ENCODE results near the gene CHKB.

GRCh38 chr22:50613291-50613981, 30.8 kb upstream of the CHKB start:
- no peak for TF ChIP-seq POLR2AphosphoS5 (IDR thresholded peaks at IDR 0.05; ENCODE audit: low read depth, low read length)
- no peak for TF ChIP-seq SIN3A (IDR thresholded peaks at IDR 0.05; ENCODE audit: borderline replicate concordance, insufficient read depth, low read length)
- TF ChIP-seq TAF1 (IDR thresholded peaks at IDR 0.05; ENCODE audit: borderline replicate concordance, insufficient read depth, low read length) = no peak
